K562 (cell line): Measurements from ENCODE around the gene APPBP2. TPM values are rescaled to one million over a fixed set of nuclear protein-coding genes. Genes with fewer than 3 reads are reported as not detected.

Experiments used
- ATAC-seq: fragments of 200-7000 bp; cut with Tn5 transposase; 3 replicates; pipeline ENCODE4 v1.9.1; 2020; ENCODE audit warnings: moderate library complexity
- BruUV-seq: library from RNA; stranded (reverse); fragments of 400-500 nt; replicated peaks from 2 replicates; lab custom pipeline; 2021; lab: Mats Ljungman, UMichigan
- CTCF ChIA-PET: fragments of 300-600 bp; formaldehyde crosslinking; extraction: SDS; loops from one replicate; lab custom pipeline; 2021; ENCODE audit warnings: low intra/inter-chr PET ratio; lab: Yijun Ruan, JAX
- POLR2A ChIA-PET: fragments of 300-600, 350-650 bp; sonication (Branson Sonifier 250); formaldehyde crosslinking; extraction: SDS; loops from one replicate; lab custom pipeline; 2021; ENCODE audit warnings: antibody characterized with exemption, inconsistent platforms; lab: Yijun Ruan, JAX
- DNase-seq, 4 experiments: peaks; one replicate each; pipeline versions ENCODE4 v3.0.0 to v3.0.0-alpha.2; 2011 to 2018; ENCODE audit warnings: low spot score in 3 of 4, mixed read lengths in 3 of 4; ENCODE audit errors: extremely low read depth in 1 of 4
- FAIRE-seq: peaks from 2 replicates; lab custom pipeline; 2011; peaks lifted over from hg19 to GRCh38; lab: Jason Lieb, UNC
- H2AFZ ChIP-seq: 2 replicates; pipeline ENCODE4 v1.6.0; 2011; ENCODE audit warnings: low read depth, low read length, control low read depth, inconsistent platforms
- H3K27ac ChIP-seq: fragments of 200-600 bp; 3 replicates; pipeline ENCODE4 v1.8.0; 2011; ENCODE audit warnings: low read depth, mild to moderate bottlenecking, control low read depth, inconsistent platforms, low read length, moderate library complexity, mixed read lengths; ENCODE audit errors: extremely low read depth
- H3K27me3 ChIP-seq, 2 experiments: fragments of 300-600 bp in 1 of 2; 2 replicates in 1 of 2; 3 replicates in 1 of 2; pipeline versions ENCODE4 v1.6.0 to v1.8.0; 2011; ENCODE audit warnings: inconsistent platforms in 2 of 2, low read length in 2 of 2, mild to moderate bottlenecking in 1 of 2, mixed read lengths in 1 of 2, moderate library complexity in 1 of 2; ENCODE audit not compliant: control insufficient read depth in 2 of 2, insufficient read depth in 2 of 2
- H3K36me3 ChIP-seq: fragments of 300-600 bp; 3 replicates; pipeline ENCODE4 v1.8.0; 2011; ENCODE audit warnings: mild to moderate bottlenecking, low read length, inconsistent platforms; ENCODE audit not compliant: control insufficient read depth, insufficient read depth
- H3K4me1 ChIP-seq, 2 experiments: fragments of 200-600 bp in 1 of 2; replicated peaks in 1 of 2; 2 replicates in 1 of 2; 3 replicates in 1 of 2; pipeline versions ENCODE4 v1.5.1 to v1.8.0; 2011; ENCODE audit warnings: inconsistent platforms in 2 of 2, low read length in 2 of 2, mild to moderate bottlenecking in 1 of 2, mixed read lengths in 1 of 2, moderate library complexity in 1 of 2; ENCODE audit not compliant: control insufficient read depth in 2 of 2, insufficient read depth in 2 of 2
- H3K4me2 ChIP-seq: 2 replicates; pipeline ENCODE4 v1.6.1; 2011; ENCODE audit warnings: low read length, control low read depth, inconsistent platforms, mixed read lengths; ENCODE audit not compliant: insufficient read depth
- H3K4me3 ChIP-seq: fragments of 200-600 bp; sonication (generic), shearing (Covaris generic); 2 replicates; pipeline ENCODE4 v1.5.1; 2016; ENCODE audit warnings: control low read depth, inconsistent platforms
- H3K79me2 ChIP-seq: fragments of 200-600 bp; 3 replicates; pipeline ENCODE4 v1.8.0; 2011; ENCODE audit warnings: low read length, inconsistent platforms; ENCODE audit not compliant: control insufficient read depth, insufficient read depth
- H3K9ac ChIP-seq, 2 experiments: 2 replicates each; pipeline versions ENCODE4 v1.6.0 to v1.6.1; 2011; ENCODE audit warnings: low read depth in 2 of 2, low read length in 2 of 2, control low read depth in 1 of 2, inconsistent platforms in 1 of 2, mild to moderate bottlenecking in 1 of 2, mixed read lengths in 1 of 2; ENCODE audit not compliant: insufficient read depth in 1 of 2
- H3K9me1 ChIP-seq: one replicate; pipeline ENCODE4 v1.6.0; 2011; ENCODE audit warnings: inconsistent platforms, mild to moderate bottlenecking, low read length, moderate library complexity; ENCODE audit not compliant: control insufficient read depth, insufficient read depth
- H3K9me3 ChIP-seq: replicated peaks from 2 replicates; pipeline ENCODE4 v1.5.1; 2011; ENCODE audit warnings: low read depth, low read length, inconsistent platforms; ENCODE audit not compliant: control insufficient read depth, insufficient read depth
- H4K20me1 ChIP-seq: replicated peaks from 2 replicates; pipeline ENCODE4 v1.6.1; 2011; ENCODE audit warnings: low read length, inconsistent platforms, mixed read lengths; ENCODE audit not compliant: control insufficient read depth, insufficient read depth
- CBX8 ChIP-seq: fragments of 200-600 bp; sonication (generic); IDR thresholded peaks from 2 replicates; pipeline ENCODE4 v1.6.1; 2012; ENCODE audit warnings: borderline replicate concordance, mixed run types, low read depth, mild to moderate bottlenecking, moderate library complexity, mixed read lengths, low read length, control low read depth, inconsistent platforms; ENCODE audit not compliant: poor library complexity, severe bottlenecking; ENCODE audit errors: extremely low read depth
- CHD4 ChIP-seq: fragments of 200-600 bp; sonication (generic); IDR thresholded peaks from 3 replicates; pipeline ENCODE4 v1.6.1; 2012; ENCODE audit warnings: low read depth, mild to moderate bottlenecking, mixed read lengths, low read length, inconsistent platforms; ENCODE audit not compliant: insufficient read depth, insufficient replicate concordance, poor library complexity, severe bottlenecking
- ELF4 ChIP-seq: fragments of 450-650 bp; formaldehyde crosslinking; IDR thresholded peaks from 2 replicates; pipeline ENCODE4 v1.4.0; 2022; ENCODE audit warnings: missing genetic modification characterization
- ILF3 ChIP-seq: fragments of 450-650 bp; IDR thresholded peaks from 2 replicates; pipeline ENCODE4 v1.6.1; 2018; ENCODE audit warnings: antibody characterized with exemption, mild to moderate bottlenecking, moderate library complexity, borderline replicate concordance
- KLF16 ChIP-seq: IDR thresholded peaks from 2 replicates; pipeline ENCODE4 v1.6.1; 2016; ENCODE audit warnings: antibody characterized with exemption
- LCOR ChIP-seq: sonication (generic); formaldehyde crosslinking; IDR thresholded peaks from 2 replicates; pipeline ENCODE4 v1.8.0; 2022; ENCODE audit warnings: mild to moderate bottlenecking, missing genetic modification reagents
- MYNN ChIP-seq, 2 experiments: sonication (generic); formaldehyde crosslinking in 1 of 2; IDR thresholded peaks; 2 replicates each; pipeline versions ENCODE4 v1.5.0 to v1.6.1; 2016 to 2020; ENCODE audit warnings: antibody characterized with exemption in 1 of 2, missing genetic modification reagents in 1 of 2
- POLR2B ChIP-seq: fragments of 450-650 bp; IDR thresholded peaks from 2 replicates; pipeline ENCODE4 v1.6.1; 2018; ENCODE audit warnings: low read depth; ENCODE audit not compliant: partially characterized antibody
- TCF3 ChIP-seq: sonication (generic); formaldehyde crosslinking; IDR thresholded peaks from 2 replicates; pipeline ENCODE4 v1.4.0; 2020; ENCODE audit warnings: mild to moderate bottlenecking, missing genetic modification reagents
- YBX1 ChIP-seq: fragments of 450-650 bp; IDR thresholded peaks from 2 replicates; pipeline ENCODE4 v1.7.1; 2016; ENCODE audit warnings: mild to moderate bottlenecking
- ZBTB26 ChIP-seq: fragments of 450-650 bp; formaldehyde crosslinking; IDR thresholded peaks from 2 replicates; pipeline ENCODE4 v1.4.0; 2022; ENCODE audit warnings: missing genetic modification characterization
- ZKSCAN3 ChIP-seq: fragments of 250-450 bp; sonication (Bioruptor Pico); IDR thresholded peaks from 2 replicates; pipeline ENCODE4 v1.4.0; 2020
- ZNF586 ChIP-seq: fragments of 450-650 bp; formaldehyde crosslinking; conservative IDR thresholded peaks from 2 replicates; pipeline ENCODE4 v1.4.0; 2020; ENCODE audit warnings: mild to moderate bottlenecking, moderate library complexity
- WGBS: fragments of 100-300 bp; shearing (Covaris generic); methylation state at CpG from one replicate; pipeline ENCODE4 v1.1.6; 2016; ENCODE audit warnings: low coverage, mixed read lengths; ENCODE audit not compliant: insufficient coverage; ENCODE audit errors: missing lambda C conversion rate; 5-methylcytosine and 5-hydroxymethylcytosine counted together
- in situ Hi-C: fragments of 300-500 bp; cut with MboI; formaldehyde crosslinking; loops from 4 replicates; pipeline ENCODE4 v1.15.0; 2018; ENCODE audit warnings: inconsistent platforms, mixed read lengths
- intact Hi-C: fragments of 100-400 bp; cut with micrococcal nuclease; formaldehyde crosslinking; loops from 2 replicates; pipeline ENCODE4 v1.14.2; 2022
- polyA plus RNA-seq, 8 experiments: library from polyadenylated mRNA; depleted of rRNA in 4 of 8; stranded (reverse) in 5 of 8; unstranded in 3 of 8; fragments of >200 nt; fragmentation: Nextera tagmentation in 2 of 8; fragmentation: Illumina TruSeq in 1 of 8; extraction: Ambion mirVana in 2 of 8; extraction: Trizol in 1 of 8; gene quantifications; 2 replicates each; pipeline versions ENCODE4 v1.2.1 to v1.2.3, GENCODE V29; 2011 to 2014; ENCODE audit warnings: inconsistent platforms in 1 of 8, missing spikeins in 1 of 8
- total RNA-seq, 7 experiments: library from RNA; depleted of rRNA in 6 of 7; stranded (reverse); fragments of >200 nt in 6 of 7; fragmentation: Illumina TruSeq in 2 of 7; extraction: Trizol in 2 of 7; gene quantifications; 2 replicates each; pipeline versions ENCODE4 v1.2.1 to v1.2.3, GENCODE V29; 2011 to 2021; ENCODE audit warnings: low replicate concordance in 1 of 7

The APPBP2 gene
- total and polyA plus RNA-seq, 9 of the 15 experiments (the other 6 are each of a cell fraction or from before 2014, with no cell fraction given): 2.7 to 16.8 (median 6.9) TPM

- Histone ChIP-seq H3K4me1 (no peaks in the 10 kb centered on the region), H3K27ac (peak overlapping the region; percentile 90; the same call in 2 of the 3 replicates), H3K27me3 (no peaks in the 10 kb centered on the region), H3K4me3 (peak overlapping the region; percentile 96), H3K4me2 (peak overlapping the region; percentile 95), H3K36me3 (peaks cover 3% of the 10 kb centered on the region; the same call in 1 of the 3 replicates), H3K9me1 (no peaks in the 10 kb centered on the region), H3K9ac (peak overlapping the region in 1 of 2 experiments; percentile 86; a peak in 2 of 4 replicates), H3K79me2 (peaks cover 54% of the 10 kb centered on the region), H4K20me1 (0 out of 2 replicates have a peak, but pooled peaks cover 4% of the 10 kb centered on the region), H2AFZ (peak overlapping the region; percentile 98), H3K9me3 (no peaks in the 10 kb centered on the region)
- FAIRE-seq (peak; percentile 35), ATAC-seq (no peak), DNase-seq (peak in 1 of 4 experiments; percentile 7)
- intact Hi-C loops (loop anchor here (5.0 kb wide), 1 partner anchor 76 kb away; the partner anchor contains the start of gene PPM1D), in situ Hi-C loops (no loop called here)
- 5% methylated on average over 6 of the region's 6 CpGs for WGBS
- TF ChIP-seq ILF3: no peak
- 0 out of 2 replicates have a peak, but pooled peaks have one; percentile 11 for TF ChIP-seq LCOR (CRISPR knock-in tag)
- CTCF ChIA-PET: no interaction called here
- BruUV-seq: no TSS peak
- POLR2A ChIA-PET: interaction anchor here (0.7 to 1.4 kb wide), 7 partner anchors 9 to 104 kb away, joined by 3 to 5 read pairs (median 4); no protein-coding TSS in a partner anchor
Measured at GRCh38 chr17:60526726-60527125, 684 bp upstream of the APPBP2 start.

- ChIA-PET POLR2A (interaction anchor here (0.6 to 0.7 kb wide), 2 partner anchors 31 to 72 kb away, joined by 3 read pairs; no protein-coding TSS in a partner anchor), CTCF (no interaction called here)
- Histone ChIP-seq H3K4me3 (peak overlapping the region; percentile 96), H3K27ac (peak overlapping the region; percentile 90), H3K36me3 (peaks cover 11% of the 10 kb centered on the region; the same call in 1 of the 3 replicates), H3K9ac (peak overlapping the region; percentile 86 to 96), H3K9me1 (no peaks in the 10 kb centered on the region), H3K9me3 (no peaks in the 10 kb centered on the region), H3K4me1 (no peaks in the 10 kb centered on the region), H3K79me2 (peaks cover 66% of the 10 kb centered on the region), H3K4me2 (peak overlapping the region; percentile 95), H2AFZ (peak overlapping the region; percentile 98), H4K20me1 (0 out of 2 replicates have a peak, but pooled peaks cover 4% of the 10 kb centered on the region), H3K27me3 (no peaks in the 10 kb centered on the region)
- 0% methylated on average over 11 of the region's 11 CpGs for WGBS
- FAIRE-seq: no peak
- peak in 1 of 4 experiments; percentile 10 for DNase-seq
- in situ Hi-C loops (no loop called here), intact Hi-C loops (loop anchor here (5.0 kb wide), 1 partner anchor 77 kb away; the partner anchor contains the start of gene PPM1D)
- BruUV-seq: no TSS peak
- peak; percentile 53 for ATAC-seq
- TF ChIP-seq TCF3 (CRISPR knock-in tag) (0 out of 2 replicates have a peak, but pooled peaks have one; percentile 5), YBX1 (no peak), ZNF586 (CRISPR knock-in tag) (no peak), MYNN (IDR thresholded peaks at IDR 0.05) (no peak), MYNN (CRISPR knock-in tag; IDR thresholded peaks at IDR 0.05) (no peak), CHD4 (no peak), CBX8 (no peak), POLR2B (no peak), KLF16 (no peak), ELF4 (CRISPR knock-in tag) (peak; percentile 53; the same call in 1 of the 2 replicates), ZKSCAN3 (no peak), ZBTB26 (CRISPR knock-in tag) (peak; percentile 78; the same call in 1 of the 2 replicates)
Measured at GRCh38 chr17:60525328-60525684, 736 bp downstream of the APPBP2 start.
